Mucosa of stomach (tissue), 1 donor: ENCODE data around the gene NR2E1.

Experiments
- H3K27me3 ChIP-seq: one replicate; pipeline ENCODE4 v1.7.0; 2013; ENCODE audit warnings: mild to moderate bottlenecking, low read length; ENCODE audit not compliant: control insufficient read depth, insufficient read depth
- H3K36me3 ChIP-seq: one replicate; pipeline ENCODE4 v1.7.0; 2013; ENCODE audit warnings: low read length; ENCODE audit not compliant: control insufficient read depth, insufficient read depth
- H3K4me1 ChIP-seq: one replicate; pipeline ENCODE4 v1.7.0; 2013; ENCODE audit warnings: mild to moderate bottlenecking, low read length; ENCODE audit not compliant: control insufficient read depth, insufficient read depth
- H3K4me3 ChIP-seq: one replicate; pipeline ENCODE4 v1.7.0; 2013; ENCODE audit warnings: low read length
- H3K9ac ChIP-seq: one replicate; pipeline ENCODE4 v1.7.0; 2013; ENCODE audit warnings: mild to moderate bottlenecking, low read length, moderate library complexity
- H3K9me3 ChIP-seq: one replicate; pipeline ENCODE4 v1.7.0; 2013; ENCODE audit warnings: mild to moderate bottlenecking, low read length, moderate library complexity; ENCODE audit not compliant: control insufficient read depth
- donor health status: Pancreatic carcinoma.

NR2E1 gene

GRCh38 chr6:108179741-108180140, 13.9 kb downstream of the NR2E1 start:
- Histone ChIP-seq H3K9me3 (no peaks in the 10 kb centered on the region), H3K27me3 (peaks cover 44% of the 10 kb centered on the region), H3K9ac (no peak overlapping the region), H3K4me1 (peaks cover 12% of the 10 kb centered on the region), H3K4me3 (no peak overlapping the region), H3K36me3 (no peaks in the 10 kb centered on the region)

DNA sequence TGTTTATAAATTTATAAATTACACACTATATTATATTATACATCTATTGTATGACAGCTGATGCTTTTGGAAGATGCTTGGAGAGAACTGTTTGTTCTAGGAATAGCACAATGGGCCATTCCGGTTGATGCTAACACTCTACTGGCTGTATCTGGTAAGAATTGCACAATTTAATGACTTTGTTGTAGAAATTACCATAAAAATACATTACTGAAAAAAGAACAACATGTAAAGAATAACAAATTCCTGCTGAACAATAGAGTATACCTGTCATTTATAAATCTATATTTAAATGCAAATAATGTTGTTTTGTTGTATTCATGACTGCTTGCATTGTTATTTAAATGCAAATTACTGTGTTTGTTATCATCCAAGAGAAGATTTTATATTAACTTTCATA, 14.4 kb downstream of the NR2E1 start:
- Histone ChIP-seq H3K9ac (no peak overlapping the region), H3K36me3 (no peaks in the 10 kb centered on the region), H3K27me3 (peaks cover 38% of the 10 kb centered on the region)

DNA sequence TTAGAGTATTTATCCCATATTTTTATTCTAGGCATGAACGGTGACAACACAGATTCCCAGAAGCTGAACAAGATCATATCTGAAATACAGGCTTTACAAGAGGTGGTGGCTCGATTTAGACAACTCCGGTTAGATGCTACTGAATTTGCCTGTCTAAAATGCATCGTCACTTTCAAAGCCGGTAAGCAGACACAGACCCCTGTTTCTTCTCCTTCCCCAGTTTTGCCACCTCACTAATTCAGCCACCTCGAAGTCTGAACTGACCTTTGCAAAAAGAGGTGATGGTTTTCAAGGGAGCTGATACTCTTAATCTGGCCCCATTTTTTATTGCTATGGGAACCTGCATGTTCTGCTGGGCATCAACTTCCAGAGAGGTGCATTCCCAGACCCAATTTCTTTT, 15.0 kb downstream of the NR2E1 start:
- Histone ChIP-seq H3K4me3 (no peak overlapping the region), H3K9me3 (no peaks in the 10 kb centered on the region), H3K36me3 (no peaks in the 10 kb centered on the region), H3K9ac (no peak overlapping the region), H3K27me3 (peaks cover 33% of the 10 kb centered on the region), H3K4me1 (peaks cover 8% of the 10 kb centered on the region)

More for the DNA sequence above, 14.4 kb downstream of the NR2E1 start:
- Histone ChIP-seq H3K4me1 (peaks cover 10% of the 10 kb centered on the region), H3K4me3 (no peak overlapping the region), H3K9me3 (no peaks in the 10 kb centered on the region)

- Histone ChIP-seq H3K4me1 (peaks cover 10% of the 10 kb centered on the region), H3K27me3 (no peaks in the 10 kb centered on the region), H3K36me3 (no peaks in the 10 kb centered on the region), H3K4me3 (no peak overlapping the region), H3K9ac (no peak overlapping the region), H3K9me3 (no peaks in the 10 kb centered on the region)
Observed at GRCh38 chr6:108186226-108186625, 20.4 kb downstream of the NR2E1 start.

DNA sequence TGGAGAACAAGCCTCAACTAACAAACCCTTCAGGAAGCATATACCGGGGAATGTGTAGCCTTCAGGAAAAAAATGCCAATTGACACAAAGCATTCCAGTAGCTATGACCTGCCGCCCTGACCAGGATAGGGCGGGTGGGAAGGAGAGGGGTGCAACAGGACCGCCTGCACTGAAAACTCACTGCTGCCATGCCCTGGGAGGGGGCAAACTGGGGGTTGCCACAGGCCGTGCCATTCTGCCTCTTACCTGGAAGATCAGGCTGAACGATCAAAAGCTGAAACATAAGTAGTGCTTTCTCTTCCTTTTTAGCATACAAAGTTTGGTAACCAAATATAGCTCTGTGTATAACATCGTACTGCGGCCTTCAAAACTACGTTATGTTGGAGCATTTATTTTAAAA, 21.7 kb downstream of the NR2E1 start:
- H3K27me3 ChIP-seq = no peaks in the 10 kb centered on the region
- H3K36me3 ChIP-seq = no peaks in the 10 kb centered on the region
- no peak overlapping the region for H3K9ac ChIP-seq
- peaks cover 10% of the 10 kb centered on the region for H3K4me1 ChIP-seq
- H3K4me3 ChIP-seq = no peak overlapping the region
- H3K9me3 ChIP-seq = no peaks in the 10 kb centered on the region

DNA sequence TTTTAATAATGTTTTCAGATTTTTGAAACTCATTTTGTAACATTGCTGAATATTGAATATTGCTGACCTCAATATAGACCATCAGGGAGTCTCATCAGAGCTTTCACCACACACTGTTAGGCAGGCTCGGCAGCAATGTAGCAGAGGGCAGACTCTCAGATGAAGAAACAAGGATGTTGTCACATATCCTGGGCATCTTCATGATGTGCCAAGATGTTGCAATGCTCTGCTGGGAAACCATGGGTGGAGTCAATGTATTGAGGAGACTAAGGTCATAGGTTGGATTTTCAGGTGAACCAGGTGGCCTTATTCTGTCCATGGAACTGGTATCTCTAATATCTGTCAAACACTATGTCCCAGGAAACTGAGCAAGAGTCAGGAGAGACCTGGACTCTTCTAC, 27.3 kb downstream of the NR2E1 start:
- no peaks in the 10 kb centered on the region for H3K27me3 ChIP-seq
- no peaks in the 10 kb centered on the region for H3K4me1 ChIP-seq
- H3K4me3 ChIP-seq = no peak overlapping the region
- H3K9me3 ChIP-seq = no peaks in the 10 kb centered on the region
- H3K9ac ChIP-seq = no peak overlapping the region
- H3K36me3 ChIP-seq = no peaks in the 10 kb centered on the region

GRCh38 chr6:108193835-108194234, 28.0 kb downstream of the NR2E1 start:
- Histone ChIP-seq H3K4me3 (no peak overlapping the region), H3K9ac (no peak overlapping the region), H3K4me1 (no peaks in the 10 kb centered on the region), H3K27me3 (no peaks in the 10 kb centered on the region), H3K36me3 (no peaks in the 10 kb centered on the region), H3K9me3 (no peaks in the 10 kb centered on the region)

GRCh38 chr6:108194503-108194902, 28.7 kb downstream of the NR2E1 start:
- Histone ChIP-seq H3K36me3 (no peaks in the 10 kb centered on the region), H3K4me1 (no peaks in the 10 kb centered on the region), H3K9ac (no peak overlapping the region), H3K27me3 (no peaks in the 10 kb centered on the region), H3K4me3 (no peak overlapping the region), H3K9me3 (no peaks in the 10 kb centered on the region)

DNA sequence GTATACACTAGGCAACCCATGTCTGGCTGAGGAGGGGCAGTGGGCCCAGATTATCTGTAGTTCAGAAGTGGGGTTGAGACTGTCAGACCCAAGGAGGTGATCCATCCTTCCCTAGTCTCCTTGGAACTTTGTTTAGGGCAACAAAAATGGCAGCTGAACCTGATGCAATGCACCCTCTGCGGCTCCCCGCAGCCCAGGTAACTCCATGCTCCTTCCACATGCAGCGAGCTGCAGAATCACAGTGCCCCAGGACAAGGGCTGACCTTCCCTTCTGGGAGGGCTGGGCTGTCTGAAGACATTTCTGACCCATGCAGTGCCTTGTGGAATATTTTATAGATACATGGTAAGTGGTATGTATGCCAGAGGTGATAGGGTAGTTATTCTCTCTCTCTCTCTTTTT, 29.4 kb downstream of the NR2E1 start:
- Histone ChIP-seq H3K36me3 (no peaks in the 10 kb centered on the region), H3K9ac (no peak overlapping the region), H3K4me1 (no peaks in the 10 kb centered on the region), H3K4me3 (no peak overlapping the region), H3K9me3 (no peaks in the 10 kb centered on the region), H3K27me3 (no peaks in the 10 kb centered on the region)

DNA sequence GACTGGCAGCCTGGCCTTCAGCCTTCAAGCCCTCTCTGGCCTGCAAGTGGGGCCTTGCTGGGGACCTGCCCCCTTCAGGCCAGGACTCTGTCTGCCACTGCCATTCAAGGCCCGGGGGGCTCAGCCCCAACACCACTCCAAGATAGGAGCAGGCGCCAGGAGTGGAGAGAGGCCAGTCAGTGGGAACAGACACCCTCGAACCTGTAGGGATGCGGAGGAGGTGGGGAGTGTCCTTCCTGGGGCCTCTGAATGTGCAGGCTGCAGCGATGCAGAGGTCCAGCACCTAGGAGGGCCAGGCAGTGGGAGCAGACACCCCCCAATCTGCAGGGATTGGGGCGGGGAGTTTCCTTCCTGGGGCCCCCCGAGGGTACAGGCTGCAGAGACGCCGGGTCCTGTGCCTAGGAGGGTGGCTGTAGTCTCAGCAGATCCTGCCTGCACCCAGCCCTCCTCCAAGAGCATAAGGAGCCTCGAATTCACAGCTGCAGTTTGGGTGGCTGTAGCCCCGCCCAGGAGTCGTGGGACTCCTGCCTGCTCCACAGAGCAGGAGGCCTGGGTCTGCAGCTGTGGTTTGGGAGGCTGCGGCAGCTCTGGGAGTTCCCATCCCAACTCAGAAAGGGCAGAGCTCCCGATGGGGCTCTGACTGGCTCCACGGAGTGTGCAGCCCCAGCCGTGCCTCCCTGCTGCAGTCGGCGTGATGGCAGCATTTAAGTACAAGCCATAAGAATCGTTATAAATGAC, 33.1 kb downstream of the NR2E1 start:
- Histone ChIP-seq H3K4me3 (no peak overlapping the region), H3K27me3 (no peaks in the 10 kb centered on the region), H3K36me3 (no peaks in the 10 kb centered on the region), H3K9ac (no peak overlapping the region), H3K4me1 (peaks cover 8% of the 10 kb centered on the region), H3K9me3 (no peaks in the 10 kb centered on the region)

DNA sequence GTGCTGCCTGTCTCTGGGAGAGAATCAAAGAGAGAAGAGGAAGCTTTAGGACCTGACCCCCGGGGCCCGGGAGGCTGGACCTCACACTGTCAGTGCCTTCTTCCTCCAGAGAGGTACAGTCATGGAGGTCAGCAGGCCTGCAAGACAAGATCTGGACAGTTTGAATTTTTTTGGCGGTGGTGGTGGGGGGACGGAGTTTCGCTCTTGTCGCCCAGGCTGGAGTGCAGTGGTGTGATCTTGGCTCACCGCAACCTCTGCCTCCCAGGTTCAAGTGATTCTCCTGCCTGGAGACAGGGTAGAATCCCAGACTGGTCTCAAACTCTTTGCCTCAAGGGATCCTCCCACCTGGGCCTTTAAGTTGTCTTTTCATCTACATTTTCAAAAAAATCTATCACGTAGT, 34.4 kb downstream of the NR2E1 start:
- no peaks in the 10 kb centered on the region for H3K36me3 ChIP-seq
- H3K27me3 ChIP-seq = no peaks in the 10 kb centered on the region
- no peaks in the 10 kb centered on the region for H3K9me3 ChIP-seq
- H3K4me1 ChIP-seq = peaks cover 8% of the 10 kb centered on the region
- no peak overlapping the region for H3K4me3 ChIP-seq
- no peak overlapping the region for H3K9ac ChIP-seq

- Histone ChIP-seq H3K4me1 (peaks cover 8% of the 10 kb centered on the region), H3K36me3 (no peaks in the 10 kb centered on the region), H3K9ac (no peak overlapping the region), H3K4me3 (no peak overlapping the region), H3K27me3 (no peaks in the 10 kb centered on the region), H3K9me3 (no peaks in the 10 kb centered on the region)
Observed at GRCh38 chr6:108200631-108201030, 34.8 kb downstream of the NR2E1 start.
